AG08395 (cell line): ENCODE measurements around the gene COP1.
"Not testable (repeated sequence)": the region's sequence is repeated elsewhere in the genome, so short reads cannot be mapped to it uniquely, and the experiment has no call there.

Source experiments
- DNase-seq: peaks from one replicate; pipeline ENCODE4 v3.0.0; 2012; ENCODE audit warnings: mixed read lengths, low spot score

COP1 gene

GRCh38 chr1:176033881-176034280, 173.2 kb downstream of the COP1 start:
- peak; percentile 17 for DNase-seq

GRCh38 chr1:176033474-176033873, 173.6 kb downstream of the COP1 start:
- peak; percentile 28 for DNase-seq

- DNase-seq = no peak
These were observed 174.9 kb downstream of the COP1 start for GRCh38 chr1:176032040-176032645.

- DNase-seq = no peak
These were observed 177.5 kb downstream of the COP1 start for GRCh38 chr1:176029609-176030008.

- DNase-seq = no peak
These were observed 177.9 kb downstream of the COP1 start for GRCh38 chr1:176029155-176029554.

- not testable (repeated sequence) for DNase-seq
These were observed 179.2 kb downstream of the COP1 start for GRCh38 chr1:176027934-176028333.

- no peak for DNase-seq
These were observed 184.5 kb downstream of the COP1 start for GRCh38 chr1:176022574-176022973.

GRCh38 chr1:176017722-176018121, 189.4 kb downstream of the COP1 start:
- no peak for DNase-seq

- DNase-seq = no peak
These were observed 197.1 kb downstream of the COP1 start for GRCh38 chr1:176009951-176010350.

- not testable (repeated sequence) for DNase-seq
These were observed 199.2 kb downstream of the COP1 start for GRCh38 chr1:176007756-176008389.

GRCh38 chr1:175994660-175995059, 212.4 kb downstream of the COP1 start:
- DNase-seq = not testable (repeated sequence)

- DNase-seq = not testable (repeated sequence)
These were observed 214.3 kb downstream of the COP1 start for GRCh38 chr1:175992825-175993224.

- not testable (repeated sequence) for DNase-seq
These were observed 214.9 kb downstream of the COP1 start for GRCh38 chr1:175992202-175992601.

GRCh38 chr1:175984813-175985212, 222.3 kb downstream of the COP1 start:
- DNase-seq = no peak

- no peak for DNase-seq
These were observed 222.9 kb downstream of the COP1 start for GRCh38 chr1:175984057-175984812.

GRCh38 chr1:175983363-175983762, 223.7 kb downstream of the COP1 start:
- not testable (repeated sequence) for DNase-seq

GRCh38 chr1:175981128-175981527, 226.0 kb downstream of the COP1 start:
- DNase-seq = no peak

GRCh38 chr1:175978926-175979325, 228.2 kb downstream of the COP1 start:
- peak; percentile 2 for DNase-seq

GRCh38 chr1:175978476-175978875, 228.6 kb downstream of the COP1 start:
- peak; percentile 3 for DNase-seq

GRCh38 chr1:175976865-175977642, 230.0 kb downstream of the COP1 start:
- DNase-seq = peak; percentile 41

- no peak for DNase-seq
These were observed 237.9 kb downstream of the COP1 start for GRCh38 chr1:175969231-175969630.

- DNase-seq = peak; percentile 49
These were observed 238.5 kb downstream of the COP1 start for GRCh38 chr1:175968486-175969172.
